GM21423 (cell line): ENCODE measurements around the gene FKBP14.

Source experiments
- ATAC-seq: cut with Tn5 transposase; IDR thresholded peaks from one replicate; pipeline ENCODE4 v1.9.1; 2021; ENCODE audit warnings: mild to moderate bottlenecking, moderate library complexity; ENCODE audit not compliant: unreplicated experiment

Gene FKBP14

GRCh38 chr7:29991937-29992336 lies 34.6 kb downstream of the FKBP14 start:
- ATAC-seq: no peak

GRCh38 chr7:29990931-29991330 lies 35.6 kb downstream of the FKBP14 start:
- no peak for ATAC-seq

- ATAC-seq: peak; percentile 26
Observed at GRCh38 chr7:29989257-29989995, 37.1 kb downstream of the FKBP14 start, which contains the start of gene SCRN1. TSS of gene SCRN1 (minus strand) at chr7:29989801. CDS start at chr7:29969067, 20,734 bp downstream.

- ATAC-seq: peak; percentile 37
Observed at GRCh38 chr7:29988424-29989256, 37.9 kb downstream of the FKBP14 start.

GRCh38 chr7:29987811-29988317 lies 38.6 kb downstream of the FKBP14 start:
- no peak for ATAC-seq

GRCh38 chr7:29987083-29987482 lies 39.4 kb downstream of the FKBP14 start:
- no peak for ATAC-seq

GRCh38 chr7:29980151-29980550 lies 46.4 kb downstream of the FKBP14 start:
- no peak for ATAC-seq

GRCh38 chr7:29977886-29978651 lies 48.4 kb downstream of the FKBP14 start:
- ATAC-seq: no peak

GRCh38 chr7:29976673-29977415 lies 49.7 kb downstream of the FKBP14 start:
- ATAC-seq: no peak

GRCh38 chr7:29976266-29976665 lies 50.2 kb downstream of the FKBP14 start:
- ATAC-seq: no peak

GRCh38 chr7:29975561-29975960 lies 50.9 kb downstream of the FKBP14 start:
- no peak for ATAC-seq

GRCh38 chr7:29974286-29974685 lies 52.2 kb downstream of the FKBP14 start:
- no peak for ATAC-seq

GRCh38 chr7:29972315-29972669 lies 54.2 kb downstream of the FKBP14 start:
- ATAC-seq: no peak

- ATAC-seq: no peak
Observed at GRCh38 chr7:29971566-29972314, 54.8 kb downstream of the FKBP14 start.

- no peak for ATAC-seq
Observed at GRCh38 chr7:29970158-29970557, 56.3 kb downstream of the FKBP14 start.

GRCh38 chr7:29969738-29970137 lies 56.8 kb downstream of the FKBP14 start:
- ATAC-seq: no peak

- no peak for ATAC-seq
Observed at GRCh38 chr7:29968683-29969395, 57.7 kb downstream of the FKBP14 start.

- ATAC-seq: no peak
Observed at GRCh38 chr7:29965030-29965429, 61.5 kb downstream of the FKBP14 start.

- ATAC-seq: no peak
Observed at GRCh38 chr7:29962035-29962434, 64.5 kb downstream of the FKBP14 start.
